ENCODE measurements around the gene DRC7. TPM values are rescaled to one million over a fixed set of nuclear protein-coding genes. Genes with fewer than 3 reads are reported as not detected.
A peak's percentile ranks its signal among the peaks of the same experiment; 100 is the strongest.

DRC7 gene
- total and polyA plus RNA-seq, 10 of the 15 experiments (the other 5 are each of a cell fraction or from before 2014, with no cell fraction given) = 0.06 to 0.49 (median 0.14) TPM; not detected in 4

DNA sequence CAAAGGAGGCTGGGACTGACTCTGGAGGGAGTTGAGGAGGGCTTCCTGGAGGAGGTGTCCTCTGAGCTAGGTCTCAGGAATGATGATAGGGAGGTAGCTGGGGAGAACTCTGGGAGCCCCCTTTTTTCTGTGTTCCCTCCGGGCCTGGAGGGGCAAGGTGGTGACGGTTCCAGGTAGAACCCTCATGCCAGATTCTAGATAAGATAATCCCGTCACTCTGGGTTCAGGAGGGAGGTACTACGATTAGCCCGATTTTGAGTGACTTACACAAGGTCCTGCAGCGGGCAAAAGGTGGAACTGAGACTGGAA lies 45.2 kb upstream of the DRC7 start:
- Histone ChIP-seq H3K9me3 (replicated peaks; ENCODE audit: control insufficient read depth, insufficient read depth, low read length) (no peaks in the 10 kb centered on the region), H3K9ac (ENCODE audit: control insufficient read depth, insufficient read depth, low read length) (no peak overlapping the region), H3K27ac (ENCODE audit: control insufficient read depth, insufficient read depth) (no peak overlapping the region), H3K4me1 (ENCODE audit: control insufficient read depth, insufficient read depth, low read length) (peaks cover 19% of the 10 kb centered on the region), H3K79me2 (ENCODE audit: control insufficient read depth, insufficient read depth, low read length) (no peaks in the 10 kb centered on the region), H3K4me3 (no peak overlapping the region), H3K4me2 (ENCODE audit: control insufficient read depth, insufficient read depth) (no peak overlapping the region), H2AFZ (ENCODE audit: control insufficient read depth, low read depth, low read length) (no peak overlapping the region), H4K20me1 (ENCODE audit: control insufficient read depth, insufficient read depth) (no peaks in the 10 kb centered on the region), H3K36me3 (ENCODE audit: control insufficient read depth in 2 of 2, insufficient read depth in 2 of 2, low read length in 1 of 2) (no peaks in the 10 kb centered on the region), H3K27me3 (replicated peaks in 1 of 2; ENCODE audit: control insufficient read depth in 2 of 2, insufficient read depth in 2 of 2, low read length in 1 of 2) (no peaks in the 10 kb centered on the region)
- in situ Hi-C loops (cut with MboI) = no loop called here
- SMC1A ChIA-PET (ENCODE audit: uncharacterized antibody, unreplicated experiment) = interaction anchor here (0.6 to 6.6 kb wide), 10 partner anchors 39 to 230 kb away, joined by 3 to 126 read pairs (median 4); partner anchors contain the start of gene KATNB1
- 40% methylated on average over 6 of the region's 6 CpGs for WGBS (ENCODE audit: insufficient coverage, insufficient replicate concordance, low lambda C conversion rate, missing lambda C conversion rate)
- FAIRE-seq (no peak), DNase-seq (ENCODE audit: low read depth, low spot score) (no peak), ATAC-seq (no peak)
- POLR2A ChIA-PET = interaction anchor here (0.5 to 1.8 kb wide), 2 partner anchors 41 to 49 kb away, joined by 3 to 7 read pairs; no protein-coding TSS in a partner anchor
- intact Hi-C loops (cut with micrococcal nuclease; ENCODE audit: unreplicated experiment) = loop anchor here (1.0 to 2.0 kb wide), 4 partner anchors 49 to 73 kb away; no protein-coding TSS in a partner anchor
- CTCF ChIA-PET = interaction anchor here (0.6 to 8.1 kb wide), 21 partner anchors 8 to 231 kb away, joined by 3 to 210 read pairs (median 4); no protein-coding TSS in a partner anchor
- RAD21 ChIA-PET (ENCODE audit: unreplicated experiment) = interaction anchor here (1.0 to 6.0 kb wide), 9 partner anchors 39 to 107 kb away, joined by 3 to 88 read pairs (median 18); partner anchors contain the start of genes ADGRG5 and KATNB1
- BruUV-seq (replicated peaks) = no TSS peak
- TF ChIP-seq SIX5 (IDR thresholded peaks at IDR 0.05; ENCODE audit: low read depth, low read length, severe bottlenecking) (no peak), SP1 (IDR thresholded peaks at IDR 0.05; ENCODE audit: low read depth, low read length) (no peak), NR2C1 (IDR thresholded peaks at IDR 0.05) (no peak), FOXM1 (IDR thresholded peaks at IDR 0.05; ENCODE audit: low read depth, low read length) (0 out of 2 replicates have a peak, but pooled peaks have one; percentile 4), RCOR1 (conservative IDR thresholded peaks at IDR 0.05; ENCODE audit: low read depth, low read length) (no peak), MAX (IDR thresholded peaks at IDR 0.05; ENCODE audit: low read depth, low read length) (no peak)

- ChIA-PET CTCF (interaction anchor here (0.6 to 8.1 kb wide), 17 partner anchors 8 to 356 kb away, joined by 3 to 210 read pairs (median 4); no protein-coding TSS in a partner anchor), RAD21 (ENCODE audit: unreplicated experiment) (interaction anchor here (1.1 to 6.0 kb wide), 7 partner anchors 39 to 107 kb away, joined by 3 to 88 read pairs (median 36); partner anchors contain the start of genes ADGRG5 and KATNB1), SMC1A (ENCODE audit: uncharacterized antibody, unreplicated experiment) (interaction anchor here (0.6 to 6.6 kb wide), 8 partner anchors 40 to 86 kb away, joined by 3 to 126 read pairs (median 20); partner anchors contain the start of gene KATNB1), POLR2A (interaction anchor here (0.5 kb wide), 1 partner anchor 41 kb away, joined by 3 read pairs; no protein-coding TSS in a partner anchor)
- peaks cover 19% of the 10 kb centered on the region for H3K4me1 ChIP-seq (ENCODE audit: control insufficient read depth, insufficient read depth, low read length)
- H3K9ac ChIP-seq (ENCODE audit: control insufficient read depth, insufficient read depth, low read length) = no peak overlapping the region
- FAIRE-seq = no peak
- BruUV-seq (replicated peaks) = no TSS peak
- in situ Hi-C loops (cut with MboI) (no loop called here), intact Hi-C loops (cut with micrococcal nuclease; ENCODE audit: unreplicated experiment) (loop anchor here (1.0 to 2.0 kb wide), 4 partner anchors 50 to 74 kb away; no protein-coding TSS in a partner anchor)
- ATAC-seq = no peak
- no peaks in the 10 kb centered on the region for H3K36me3 ChIP-seq (ENCODE audit: control insufficient read depth in 2 of 2, insufficient read depth in 2 of 2, low read length in 1 of 2)
- no peaks in the 10 kb centered on the region for H3K27me3 ChIP-seq (replicated peaks in 1 of 2; ENCODE audit: control insufficient read depth in 2 of 2, insufficient read depth in 2 of 2, low read length in 1 of 2)
- no peaks in the 10 kb centered on the region for H4K20me1 ChIP-seq (ENCODE audit: control insufficient read depth, insufficient read depth)
- 50% methylated on average over 7 of the region's 7 CpGs for WGBS (ENCODE audit: insufficient coverage, insufficient replicate concordance, low lambda C conversion rate, missing lambda C conversion rate)
- no peak overlapping the region for H3K4me2 ChIP-seq (ENCODE audit: control insufficient read depth, insufficient read depth)
- DNase-seq (ENCODE audit: low read depth, low spot score) = no peak
- H2AFZ ChIP-seq (ENCODE audit: control insufficient read depth, low read depth, low read length) = no peak overlapping the region
- no peaks in the 10 kb centered on the region for H3K9me3 ChIP-seq (replicated peaks; ENCODE audit: control insufficient read depth, insufficient read depth, low read length)
- no peak overlapping the region for H3K4me3 ChIP-seq
- no peak overlapping the region for H3K27ac ChIP-seq (ENCODE audit: control insufficient read depth, insufficient read depth)
- no peaks in the 10 kb centered on the region for H3K79me2 ChIP-seq (ENCODE audit: control insufficient read depth, insufficient read depth, low read length)
- TF ChIP-seq KDM1A (IDR thresholded peaks at IDR 0.05; ENCODE audit: borderline replicate concordance) = no peak
- no peak for TF ChIP-seq ZNF592 (IDR thresholded peaks at IDR 0.05)
- TF ChIP-seq, protein P1, sequence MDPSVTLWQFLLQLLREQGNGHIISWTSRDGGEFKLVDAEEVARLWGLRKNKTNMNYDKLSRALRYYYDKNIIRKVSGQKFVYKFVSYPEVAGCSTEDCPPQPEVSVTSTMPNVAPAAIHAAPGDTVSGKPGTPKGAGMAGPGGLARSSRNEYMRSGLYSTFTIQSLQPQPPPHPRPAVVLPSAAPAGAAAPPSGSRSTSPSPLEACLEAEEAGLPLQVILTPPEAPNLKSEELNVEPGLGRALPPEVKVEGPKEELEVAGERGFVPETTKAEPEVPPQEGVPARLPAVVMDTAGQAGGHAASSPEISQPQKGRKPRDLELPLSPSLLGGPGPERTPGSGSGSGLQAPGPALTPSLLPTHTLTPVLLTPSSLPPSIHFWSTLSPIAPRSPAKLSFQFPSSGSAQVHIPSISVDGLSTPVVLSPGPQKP (IDR thresholded peaks at IDR 0.05; ENCODE audit: low read depth, low read length) = no peak
- no peak for TF ChIP-seq SREBF1 (IDR thresholded peaks at IDR 0.05; ENCODE audit: low read length)
- no peak for TF ChIP-seq BHLHE40 (IDR thresholded peaks at IDR 0.05; ENCODE audit: borderline replicate concordance in 1 of 2, low read depth in 2 of 2, low read length in 1 of 2)
Observed at GRCh38 chr16:57649846-57650245, 44.8 kb upstream of the DRC7 start.
